Stimulated activated CD4-positive, alpha-beta T cell treated with anti-CD3 and anti-CD28 coated beads, TNF-alpha, amount 100 ng/mL, for 48 hours (primary cell): ENCODE results near the gene REEP6.

ENCODE experiments used
- DNase-seq, 3 donors: peaks; one replicate each; pipeline ENCODE4 v3.0.0-alpha.2; 2020; ENCODE audit warnings: low read depth in 3 of 3

The REEP6 gene

DNA sequence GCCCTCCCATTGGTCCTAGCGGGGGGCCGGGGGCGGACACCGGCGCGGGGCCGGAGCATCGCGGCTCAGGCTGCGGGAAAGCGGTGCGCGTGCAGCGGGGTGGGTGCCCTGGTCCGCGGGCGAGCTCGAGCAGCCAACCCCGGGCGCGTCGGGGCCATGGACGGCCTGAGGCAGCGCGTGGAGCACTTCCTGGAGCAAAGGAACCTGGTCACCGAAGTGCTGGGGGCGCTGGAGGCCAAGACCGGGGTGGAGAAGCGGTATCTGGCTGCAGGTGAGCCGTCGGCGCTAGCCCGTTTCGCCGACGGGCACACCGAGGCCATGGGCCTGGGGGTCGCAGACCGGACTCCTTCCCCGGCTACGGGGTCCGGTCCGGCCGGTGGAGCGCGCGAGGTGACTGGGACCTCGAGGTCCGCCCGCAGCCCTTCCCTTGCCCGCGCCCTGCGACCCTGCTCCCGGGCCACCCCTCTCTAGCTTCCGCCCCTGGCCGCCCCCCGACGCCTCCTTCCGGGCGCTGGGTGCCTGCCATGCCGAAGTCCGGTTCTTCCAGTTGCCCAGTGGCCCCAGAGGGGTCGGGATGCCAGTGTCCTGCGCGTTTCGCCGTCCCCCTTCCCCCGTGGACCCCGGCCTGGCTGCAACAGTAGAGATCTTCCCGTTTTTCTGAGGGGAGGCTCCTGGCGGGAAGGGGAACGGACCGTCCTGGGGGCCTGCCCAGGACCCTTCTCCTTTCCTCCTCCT is at the start of gene REEP6:
Gene REEP6, plus strand, starts transcription at position 68 of the 735 bp plus-strand sequence. Its CDS starts 89 bp downstream, at position 157.
- DNase-seq: no peak

DNA sequence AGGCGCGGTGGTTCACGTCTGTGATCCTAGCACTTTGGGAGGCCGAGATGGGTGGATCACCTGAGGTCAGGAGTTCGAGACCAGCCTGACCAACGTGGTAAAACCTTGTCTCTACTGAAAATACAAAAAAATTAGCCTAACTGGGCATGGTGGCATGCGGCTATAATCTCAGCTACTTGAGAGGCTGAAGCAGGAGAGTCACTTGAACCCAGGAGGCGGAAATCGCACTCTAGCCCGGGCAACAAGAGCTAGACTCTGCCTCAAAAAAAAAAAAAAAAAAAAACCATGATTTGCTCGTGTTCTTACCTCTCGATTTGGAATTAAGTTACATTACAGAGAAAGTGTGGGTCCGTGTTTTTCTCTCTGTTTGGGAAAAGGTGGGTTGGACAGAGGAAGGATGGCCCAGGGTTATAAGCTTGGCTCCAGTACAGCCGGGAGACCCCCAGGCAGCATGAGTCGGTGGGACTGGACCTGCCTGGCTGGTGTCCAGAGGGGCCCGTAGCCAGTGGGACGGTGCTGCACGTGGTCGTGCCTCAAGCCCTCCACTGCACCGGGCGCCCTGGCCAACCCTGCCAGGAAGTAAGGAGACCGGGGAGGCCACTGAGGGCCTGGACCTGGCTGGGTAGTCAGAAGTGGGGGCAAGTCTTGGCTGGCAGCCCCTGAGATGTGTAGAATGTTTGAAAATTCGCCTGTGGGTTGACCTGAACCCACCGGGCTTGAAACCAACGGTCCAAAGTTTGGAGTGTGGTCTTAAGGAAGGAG is 49.1 kb upstream of the REEP6 start:
- no peak for DNase-seq

DNA sequence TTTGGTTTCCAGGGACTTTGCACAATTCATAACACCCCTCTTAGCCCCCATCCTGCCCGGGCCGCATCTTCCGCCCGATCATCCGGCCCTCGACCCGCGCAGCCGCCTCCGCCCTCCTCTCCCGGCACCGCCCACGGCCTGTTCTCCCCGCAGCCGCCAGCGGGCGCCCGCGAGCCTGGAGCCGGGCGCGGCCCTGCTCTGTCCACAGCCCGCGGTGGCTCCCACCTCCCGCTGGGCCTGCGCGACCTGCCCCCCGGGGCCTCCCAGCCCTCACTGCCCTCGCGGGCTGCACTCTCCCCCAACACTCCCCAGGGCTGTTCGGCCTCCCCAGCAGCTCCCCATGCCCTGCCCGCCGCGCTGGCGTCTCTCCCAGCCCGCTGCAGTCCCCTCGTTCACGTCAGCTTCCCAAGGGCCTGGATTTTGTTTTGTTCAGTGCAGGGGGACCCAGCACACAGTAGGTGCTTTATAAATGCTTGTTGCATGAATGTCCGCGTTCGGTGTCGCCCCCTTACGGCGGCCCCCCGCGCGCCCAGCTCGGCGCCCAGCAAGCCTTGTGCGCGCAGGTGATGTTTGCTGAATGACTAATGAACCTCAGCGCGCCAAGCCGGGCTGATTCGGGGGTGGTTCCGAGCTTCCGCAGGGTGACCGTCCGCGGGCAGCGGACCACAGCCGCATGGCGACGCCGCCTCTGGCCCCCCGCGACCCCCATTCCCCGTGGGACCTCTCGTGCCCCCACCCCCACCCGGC is 45.6 kb upstream of the REEP6 start:
- DNase-seq: peak; percentile 48 to 77 (median 60)

DNA sequence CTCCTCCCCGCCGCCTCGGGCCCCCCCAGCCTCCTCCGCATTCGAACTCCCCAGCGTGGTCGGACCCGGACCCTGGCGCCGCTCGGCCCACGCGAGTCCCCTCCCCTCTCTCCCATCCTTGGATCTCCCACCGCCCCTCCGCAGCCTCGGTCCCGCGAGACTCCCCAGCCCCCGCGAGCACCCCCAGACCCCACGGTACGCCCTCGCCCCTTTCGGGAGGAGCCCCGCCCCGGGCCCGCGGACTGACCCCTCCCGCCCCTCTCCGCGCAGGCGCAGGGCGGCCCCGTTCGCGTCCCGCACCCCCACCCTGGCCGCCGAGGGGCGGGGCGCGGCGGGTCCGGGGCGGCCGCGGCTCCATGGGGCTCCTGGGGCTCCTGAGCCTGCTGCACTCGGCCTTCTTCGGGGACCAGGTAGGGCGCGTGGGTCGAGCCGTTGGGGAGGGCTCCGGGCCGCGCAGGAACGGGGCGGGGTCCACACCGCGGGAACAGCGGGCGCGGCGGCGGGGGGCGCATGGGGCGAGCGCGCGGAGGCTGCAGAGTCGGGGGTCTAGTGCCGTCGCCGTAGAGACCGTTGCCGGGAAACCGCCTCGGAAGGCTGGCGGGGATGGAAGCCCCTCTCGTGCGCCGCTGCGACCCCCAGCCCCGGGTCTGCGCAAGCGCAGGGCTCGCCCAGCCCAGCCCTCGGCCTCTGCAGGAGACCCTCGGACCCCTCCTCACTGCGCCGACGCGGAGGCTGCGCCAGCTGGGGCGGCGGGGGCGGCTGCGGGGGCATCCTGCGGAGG is 44.9 kb upstream of the REEP6 start:
- DNase-seq: no peak

DNA sequence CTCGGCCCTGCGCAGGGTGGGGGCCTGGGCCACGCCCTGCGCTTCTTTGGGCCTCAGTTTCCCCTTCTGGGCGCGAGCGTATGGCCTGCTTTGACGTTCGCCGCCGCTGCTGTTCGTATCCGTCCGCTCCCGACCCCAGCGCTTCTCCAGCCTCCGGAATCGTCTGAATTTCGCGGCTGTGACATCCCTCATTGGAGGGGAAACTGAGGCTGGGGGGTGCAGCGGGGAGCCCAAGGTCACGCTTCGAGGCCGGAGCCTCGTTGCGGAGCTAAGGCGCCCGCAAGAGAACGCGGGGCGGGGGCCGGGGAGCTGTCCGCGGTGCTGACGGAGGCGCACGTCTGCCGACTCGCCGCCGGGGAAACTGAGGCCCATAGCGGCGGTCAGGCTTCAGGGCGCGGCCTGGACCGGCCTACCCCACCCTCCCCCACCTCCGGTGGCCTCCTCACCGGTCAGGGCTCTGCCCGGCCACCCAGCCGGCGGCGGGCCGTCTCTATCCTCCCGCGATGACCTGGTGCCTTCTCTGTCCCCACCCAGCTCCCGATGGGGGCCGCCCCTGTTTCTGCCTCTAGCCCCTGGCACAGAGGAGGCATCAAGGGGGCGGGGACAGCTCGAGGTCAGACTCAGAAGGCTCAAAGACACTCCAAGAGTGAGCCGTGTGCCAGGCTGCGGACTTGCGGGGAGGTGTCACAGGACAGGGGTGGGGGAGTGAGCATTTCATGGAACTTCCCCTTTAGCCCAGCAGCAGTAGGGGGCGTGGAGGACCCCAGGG is 44.1 kb upstream of the REEP6 start:
- no peak for DNase-seq

DNA sequence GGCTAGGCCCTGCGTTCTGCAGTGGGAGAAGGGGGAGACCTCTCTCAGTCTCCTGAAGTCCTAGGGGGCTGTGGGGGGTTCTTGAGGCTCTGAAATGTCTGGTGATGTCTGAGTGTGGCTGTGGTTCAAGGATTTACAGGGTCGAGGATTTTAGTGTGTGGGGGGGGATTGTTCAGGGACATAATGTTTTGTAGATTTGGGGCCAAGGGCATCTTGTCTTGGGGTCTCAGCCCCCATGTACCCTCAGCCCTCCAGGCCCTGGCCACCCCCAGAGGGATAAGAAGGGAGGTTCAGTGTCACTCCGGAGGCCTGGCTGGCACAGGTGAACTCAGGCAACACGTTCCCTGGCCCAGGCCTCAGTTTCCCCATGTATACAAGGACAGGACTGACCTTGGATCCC is 43.5 kb upstream of the REEP6 start:
- no peak for DNase-seq

DNA sequence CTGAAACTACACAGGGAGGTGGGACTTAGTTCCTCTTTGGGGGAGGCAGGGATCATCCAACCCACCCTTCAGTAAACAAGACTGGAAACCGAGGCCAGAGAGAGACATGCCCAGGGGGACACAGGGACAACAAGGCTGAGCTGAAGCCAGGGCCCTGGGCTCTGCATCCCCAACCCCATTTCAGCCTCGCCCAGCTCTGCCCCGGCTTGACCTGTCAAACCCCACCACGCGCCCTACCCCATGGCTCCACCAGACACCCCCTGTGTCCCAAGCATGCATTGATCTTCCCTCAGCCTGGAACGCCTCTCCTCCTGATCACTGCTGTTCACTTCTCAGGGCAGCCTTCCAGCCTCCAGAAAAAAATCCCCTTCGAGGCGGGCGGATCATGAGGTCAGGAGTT is 43.0 kb upstream of the REEP6 start:
- no peak for DNase-seq

DNA sequence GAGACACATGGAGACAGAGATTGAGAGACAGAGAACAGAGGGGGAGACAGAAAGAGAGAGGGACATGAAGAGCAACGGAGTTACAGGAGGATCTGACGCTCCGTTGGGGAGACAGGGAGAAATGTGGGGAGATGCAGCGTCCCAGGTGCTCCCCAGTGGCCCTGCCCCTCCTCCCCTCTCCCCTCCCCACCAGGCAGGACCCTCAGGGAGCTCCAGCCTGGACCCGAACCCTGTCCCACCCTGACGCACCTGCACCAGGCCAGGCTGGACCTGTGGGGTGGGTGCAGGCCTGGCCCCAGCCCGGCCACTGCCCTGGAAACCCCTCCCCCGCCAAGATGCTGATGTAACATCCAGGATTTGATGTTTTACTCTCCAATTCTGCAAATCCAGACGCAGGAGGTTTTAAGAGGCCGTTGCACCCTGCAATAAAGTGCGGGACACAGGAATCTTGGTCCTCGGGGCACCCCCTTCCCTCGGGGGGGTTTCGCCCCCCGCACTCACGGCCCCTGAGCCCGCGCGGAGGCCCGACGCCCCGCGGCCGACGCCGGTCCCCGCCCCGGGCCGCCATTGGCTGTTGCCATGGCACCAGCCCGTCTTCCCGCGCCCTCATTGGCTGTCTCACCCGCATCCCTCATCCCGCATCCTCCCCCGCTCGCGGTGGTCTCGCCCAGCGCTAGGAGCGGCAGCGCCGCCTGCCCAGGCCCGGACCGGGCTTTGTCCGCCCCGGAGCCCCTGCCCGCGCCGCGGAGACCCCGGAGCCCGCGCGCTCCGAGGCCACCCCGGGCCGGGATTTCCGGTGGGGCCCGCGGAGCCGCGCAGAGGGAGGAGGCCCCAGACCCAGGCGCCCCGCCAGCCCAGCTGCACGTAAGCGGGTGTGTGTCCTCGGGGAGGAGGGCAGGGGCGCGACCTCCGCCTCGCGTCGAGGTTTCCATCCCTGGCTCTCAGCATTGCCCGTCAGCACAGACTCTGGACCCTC is 41.2 kb upstream of the REEP6 start, which contains the start of gene APC2:
Gene APC2, plus strand, starts transcription at position 655 of the 976 bp plus-strand sequence. CDS start 2,881 bp downstream, outside the sequence.
- DNase-seq: no peak

DNA sequence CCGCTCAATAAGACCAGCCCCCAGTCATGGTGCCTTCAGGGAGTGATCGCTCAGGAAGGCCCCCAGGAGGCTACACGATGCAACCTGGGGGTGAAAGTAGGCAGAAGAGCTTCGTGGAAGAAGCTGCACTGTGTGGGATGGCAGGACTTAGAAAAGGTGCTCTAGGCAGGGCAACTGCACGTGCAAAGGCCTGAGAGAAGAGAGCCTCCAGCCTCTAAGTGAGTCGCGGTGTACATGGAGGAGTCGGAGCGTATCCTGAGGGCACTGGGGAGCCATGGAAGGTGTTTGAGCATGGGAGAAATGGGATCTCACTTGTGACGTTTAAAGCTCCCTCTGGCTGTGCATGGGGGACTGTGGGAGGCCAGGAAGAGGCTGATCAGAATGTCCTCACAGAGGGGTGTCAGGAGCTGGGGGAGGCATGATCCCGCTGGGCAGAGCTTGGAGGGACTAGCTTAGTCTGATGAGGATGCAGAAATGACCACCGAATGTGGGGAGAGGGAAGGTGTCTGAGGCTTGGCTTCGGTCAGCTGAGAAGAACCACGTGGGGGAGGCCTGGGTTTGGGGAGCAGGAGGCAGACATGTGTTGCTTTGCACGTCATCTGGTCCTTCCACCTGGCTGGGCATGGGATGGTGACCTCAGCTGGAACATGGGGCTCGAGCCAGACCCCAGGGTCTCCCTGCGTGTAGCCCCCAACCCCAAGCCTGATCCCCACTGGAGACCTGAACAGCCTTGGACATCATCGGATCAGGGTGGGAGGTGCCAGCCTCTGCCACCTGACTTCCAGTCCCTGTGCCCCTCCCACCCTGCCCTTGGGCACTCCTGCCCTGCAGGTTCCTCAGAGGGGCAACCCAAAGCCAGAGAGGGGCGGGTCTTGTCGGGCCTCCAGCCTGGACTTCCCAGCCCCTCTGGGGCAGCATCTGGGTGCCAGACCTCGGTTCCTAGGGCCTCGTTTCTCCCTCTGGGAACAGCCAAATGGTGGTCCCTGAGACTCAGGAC is 39.9 kb upstream of the REEP6 start:
- DNase-seq: no peak

DNA sequence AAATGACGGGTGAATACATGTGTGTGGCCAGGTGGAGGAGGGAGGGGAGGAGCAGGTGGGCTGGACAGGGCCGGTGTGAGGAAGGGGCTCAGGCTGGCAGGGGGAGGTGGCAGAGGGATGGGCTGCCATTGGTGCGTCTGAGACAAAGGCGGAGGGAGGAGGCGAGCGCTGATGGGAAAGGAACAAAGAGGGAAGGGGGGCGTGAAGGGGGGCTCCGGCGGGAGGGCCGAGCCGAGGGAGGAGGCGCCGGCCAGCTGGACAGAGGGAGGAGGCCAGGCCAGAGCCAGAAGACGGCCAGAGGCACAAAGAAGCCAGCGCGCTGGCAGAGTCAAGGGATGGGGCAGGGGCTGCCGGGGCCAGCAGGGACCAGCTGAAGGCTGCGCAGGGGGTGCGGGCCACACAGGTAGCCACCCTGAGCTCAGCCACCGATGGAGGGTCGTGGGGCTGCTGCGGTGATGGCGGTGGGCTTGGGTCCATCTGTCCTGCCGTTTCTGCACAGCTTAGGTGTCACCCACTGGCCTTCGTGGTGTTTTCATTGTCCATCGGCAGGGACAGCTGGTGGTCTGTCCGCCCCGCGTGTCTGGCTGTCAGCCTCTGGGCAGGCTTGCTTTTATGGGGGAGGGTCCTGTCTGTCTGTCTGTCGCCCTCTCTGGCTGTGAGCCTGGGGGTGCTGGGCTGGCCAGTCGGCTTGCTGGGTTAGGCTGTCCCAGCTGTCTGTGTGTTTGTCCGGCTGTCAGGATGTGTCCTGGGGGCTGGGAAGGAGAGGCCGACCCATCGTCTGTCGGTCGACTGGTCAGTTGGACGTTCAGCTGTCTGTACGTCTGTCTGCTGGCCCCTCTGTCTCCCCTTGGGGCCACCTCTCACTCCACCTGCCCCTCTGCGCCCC is 38.8 kb upstream of the REEP6 start:
- no peak for DNase-seq

DNA sequence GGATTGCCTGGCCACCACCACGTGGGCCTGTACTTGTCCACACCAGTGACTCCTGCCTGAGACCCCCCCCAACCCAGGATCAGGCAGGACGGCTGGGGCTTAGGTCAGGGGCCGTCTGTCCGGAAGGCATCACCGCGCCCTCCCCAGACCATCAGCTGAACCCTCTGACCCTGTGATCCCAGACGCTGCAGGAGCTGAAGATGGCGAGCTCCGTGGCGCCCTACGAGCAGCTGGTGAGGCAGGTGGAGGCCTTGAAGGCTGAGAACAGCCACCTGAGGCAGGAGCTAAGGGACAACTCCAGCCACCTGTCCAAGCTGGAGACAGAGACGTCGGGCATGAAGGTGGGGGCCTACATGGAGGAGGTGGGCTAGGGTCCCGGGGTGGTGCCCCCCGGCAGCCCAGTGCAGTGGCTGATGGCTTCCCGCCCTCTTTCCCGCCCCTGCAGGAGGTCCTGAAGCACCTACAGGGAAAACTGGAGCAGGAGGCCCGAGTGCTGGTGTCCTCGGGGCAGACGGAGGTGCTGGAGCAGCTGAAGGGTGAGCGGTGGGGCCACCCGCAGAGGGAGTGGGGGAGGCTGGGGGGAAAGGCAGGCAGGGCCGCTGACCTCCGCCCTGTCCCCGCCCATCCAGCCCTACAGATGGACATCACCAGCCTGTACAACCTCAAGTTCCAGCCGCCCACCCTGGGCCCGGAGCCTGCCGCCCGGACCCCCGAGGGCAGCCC is 38.0 kb upstream of the REEP6 start:
- DNase-seq: no peak

DNA sequence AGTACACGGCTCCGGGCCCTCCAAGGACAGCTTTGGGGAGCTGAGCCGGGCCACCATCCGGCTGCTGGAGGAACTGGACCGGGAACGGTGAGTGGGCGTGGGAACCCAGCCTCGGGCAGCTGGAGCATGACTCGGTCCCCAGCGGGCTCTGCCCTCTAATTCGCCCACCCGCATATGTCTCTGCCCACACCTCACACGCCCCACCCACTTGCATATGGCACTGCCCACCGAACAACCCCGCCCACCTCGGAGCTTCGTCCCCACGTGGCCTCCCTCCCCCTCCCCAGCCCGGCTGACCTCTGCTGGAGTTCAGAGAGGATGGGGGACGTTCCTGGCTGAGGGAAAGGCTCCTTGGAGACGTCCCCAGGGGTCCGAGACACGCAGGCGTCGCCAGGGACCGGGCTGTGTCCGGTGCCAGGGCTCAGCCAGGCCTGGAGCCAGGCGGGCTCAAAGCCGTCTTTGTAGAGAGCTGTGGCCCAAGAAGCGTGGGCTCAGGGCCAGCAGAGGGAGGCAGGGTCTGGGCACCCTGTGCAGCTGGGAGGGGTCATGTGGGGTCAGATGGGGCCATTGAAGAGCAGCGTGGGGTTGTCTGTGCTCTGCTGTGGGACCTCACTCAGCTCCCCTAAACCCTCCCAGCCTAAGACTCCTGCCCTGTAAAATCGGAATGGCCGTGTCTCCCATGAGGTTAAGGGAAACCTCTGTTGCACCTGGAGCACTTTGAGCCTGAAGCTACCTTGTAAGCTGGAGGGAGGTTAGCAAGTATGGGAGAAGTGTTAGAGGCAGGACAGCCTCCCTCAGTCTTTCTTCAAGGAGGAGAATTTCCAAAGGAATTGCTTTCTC is 37.2 kb upstream of the REEP6 start:
- DNase-seq: no peak

DNA sequence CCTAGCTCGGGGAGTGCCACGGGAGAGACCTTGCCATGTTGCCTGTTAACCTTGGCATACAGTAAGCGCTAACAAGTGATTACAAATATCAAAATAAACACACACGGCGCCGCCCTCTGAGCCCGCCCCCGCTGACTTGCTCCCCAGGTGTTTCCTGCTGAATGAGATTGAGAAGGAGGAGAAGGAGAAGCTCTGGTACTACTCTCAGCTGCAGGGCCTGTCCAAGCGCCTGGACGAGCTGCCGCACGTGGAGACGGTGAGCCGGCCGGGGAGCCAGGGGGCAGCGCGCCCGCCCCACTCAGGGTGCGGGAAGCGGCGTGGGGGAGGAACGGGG is 36.0 kb upstream of the REEP6 start:
- no peak for DNase-seq

DNA sequence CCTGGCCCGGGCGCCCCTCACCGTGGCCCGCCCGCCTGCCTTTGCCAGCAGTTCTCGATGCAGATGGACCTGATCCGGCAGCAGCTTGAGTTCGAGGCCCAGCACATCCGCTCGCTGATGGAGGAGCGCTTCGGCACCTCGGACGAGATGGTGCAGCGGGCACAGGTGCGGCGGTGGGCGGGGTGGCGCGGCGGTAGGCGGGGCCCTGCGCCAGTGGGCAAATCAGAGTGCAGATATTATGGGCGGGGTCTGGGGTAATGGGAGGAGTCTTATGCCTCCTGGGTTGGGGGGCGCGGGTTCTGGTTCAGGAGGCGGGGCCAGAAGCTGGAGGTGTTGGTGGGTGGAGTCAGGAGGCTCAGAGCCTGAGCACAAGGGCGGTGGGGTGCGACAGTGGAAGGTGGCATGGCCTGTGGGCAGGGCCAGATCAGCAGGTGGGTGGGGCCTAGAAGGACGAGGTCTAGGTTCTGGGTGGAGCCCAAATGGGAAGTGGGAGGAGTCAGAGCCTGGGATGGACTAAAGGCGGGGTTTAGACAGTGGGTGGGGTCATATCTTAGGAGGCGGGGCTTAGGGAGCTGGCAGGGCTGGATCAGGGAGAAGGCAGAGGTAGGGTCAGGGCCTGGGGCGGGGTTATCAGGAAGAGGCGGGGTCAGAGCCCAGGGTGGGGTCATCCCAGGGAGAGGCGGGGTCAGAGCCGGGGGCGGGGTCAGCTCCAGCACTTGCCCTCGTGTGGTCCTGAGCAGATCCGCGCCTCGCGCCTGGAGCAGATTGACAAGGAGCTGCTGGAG is 35.5 kb upstream of the REEP6 start:
- DNase-seq: peak in 2 of 3 donors; percentile 65 to 70
